ENCODE results near the gene ANKRD11.
"Not testable (repeated sequence)": the region's sequence is repeated elsewhere in the genome, so short reads cannot be mapped to it uniquely, and the experiment has no call there.

ANKRD11 gene

GRCh38 chr16:89334461-89334860, 155.9 kb downstream of the ANKRD11 start:
- no peaks in the 10 kb centered on the region for H3K9me2 ChIP-seq (replicated peaks; ENCODE audit: insufficient read depth, low read length)
- H3K9ac ChIP-seq (ENCODE audit: low read length) = no peak overlapping the region
- H3K36me3 ChIP-seq (replicated peaks; ENCODE audit: insufficient read depth, low read length) = no peaks in the 10 kb centered on the region
- H3K4me2 ChIP-seq (ENCODE audit: low read depth, low read length) = no peak overlapping the region; the same call in 1 of the 2 replicates
- H3K27ac ChIP-seq (ENCODE audit: low read length) = peak overlapping the region; percentile 79; the same call in 1 of the 2 replicates
- H3K9me3 ChIP-seq (replicated peaks; ENCODE audit: insufficient read depth, low read length) = no peaks in the 10 kb centered on the region
- H3K27me3 ChIP-seq (replicated peaks; ENCODE audit: insufficient read depth, low read length) = no peaks in the 10 kb centered on the region
- TF ChIP-seq EZH2phosphoT487 (IDR thresholded peaks at IDR 0.05; ENCODE audit: low read length) (no peak), EZH2 (optimal IDR thresholded peaks at IDR 0.05; ENCODE audit: low read depth, low read length) (no peak)
- TF ChIP-seq, protein P1, sequence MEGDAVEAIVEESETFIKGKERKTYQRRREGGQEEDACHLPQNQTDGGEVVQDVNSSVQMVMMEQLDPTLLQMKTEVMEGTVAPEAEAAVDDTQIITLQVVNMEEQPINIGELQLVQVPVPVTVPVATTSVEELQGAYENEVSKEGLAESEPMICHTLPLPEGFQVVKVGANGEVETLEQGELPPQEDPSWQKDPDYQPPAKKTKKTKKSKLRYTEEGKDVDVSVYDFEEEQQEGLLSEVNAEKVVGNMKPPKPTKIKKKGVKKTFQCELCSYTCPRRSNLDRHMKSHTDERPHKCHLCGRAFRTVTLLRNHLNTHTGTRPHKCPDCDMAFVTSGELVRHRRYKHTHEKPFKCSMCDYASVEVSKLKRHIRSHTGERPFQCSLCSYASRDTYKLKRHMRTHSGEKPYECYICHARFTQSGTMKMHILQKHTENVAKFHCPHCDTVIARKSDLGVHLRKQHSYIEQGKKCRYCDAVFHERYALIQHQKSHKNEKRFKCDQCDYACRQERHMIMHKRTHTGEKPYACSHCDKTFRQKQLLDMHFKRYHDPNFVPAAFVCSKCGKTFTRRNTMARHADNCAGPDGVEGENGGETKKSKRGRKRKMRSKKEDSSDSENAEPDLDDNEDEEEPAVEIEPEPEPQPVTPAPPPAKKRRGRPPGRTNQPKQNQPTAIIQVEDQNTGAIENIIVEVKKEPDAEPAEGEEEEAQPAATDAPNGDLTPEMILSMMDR (IDR thresholded peaks at IDR 0.05; ENCODE audit: low read length) = no peak
- peaks cover 26% of the 10 kb centered on the region for H3K4me1 ChIP-seq (ENCODE audit: low read length)
- no peaks in the 10 kb centered on the region for H4K20me1 ChIP-seq (ENCODE audit: insufficient read depth, low read length)
- H3K79me2 ChIP-seq (ENCODE audit: low read length) = peaks cover 94% of the 10 kb centered on the region
- no peak overlapping the region for H2AFZ ChIP-seq (ENCODE audit: low read length)
- no peak overlapping the region for H3K4me3 ChIP-seq (ENCODE audit: low read length)
- DNase-seq = no peak
- peaks cover 5% of the 10 kb centered on the region; the same call in 1 of the 2 replicates for H3F3A ChIP-seq (ENCODE audit: insufficient read depth, low read length)

GRCh38 chr16:89334050-89334449, 156.3 kb downstream of the ANKRD11 start:
- no peak overlapping the region for H3K4me3 ChIP-seq (ENCODE audit: low read length)
- TF ChIP-seq EZH2phosphoT487 (IDR thresholded peaks at IDR 0.05; ENCODE audit: low read length) = no peak
- TF ChIP-seq, protein P1 (IDR thresholded peaks at IDR 0.05; ENCODE audit: low read length) = no peak
- TF ChIP-seq EZH2 (optimal IDR thresholded peaks at IDR 0.05; ENCODE audit: low read depth, low read length) = no peak
- no peaks in the 10 kb centered on the region for H3K9me3 ChIP-seq (replicated peaks; ENCODE audit: insufficient read depth, low read length)
- H3K4me2 ChIP-seq (ENCODE audit: low read depth, low read length) = no peak overlapping the region
- H3K9me2 ChIP-seq (replicated peaks; ENCODE audit: insufficient read depth, low read length) = no peaks in the 10 kb centered on the region
- no peaks in the 10 kb centered on the region for H3K36me3 ChIP-seq (replicated peaks; ENCODE audit: insufficient read depth, low read length)
- peaks cover 5% of the 10 kb centered on the region; the same call in 1 of the 2 replicates for H3F3A ChIP-seq (ENCODE audit: insufficient read depth, low read length)
- no peak overlapping the region; the same call in 1 of the 2 replicates for H3K27ac ChIP-seq (ENCODE audit: low read length)
- no peak for DNase-seq
- H3K79me2 ChIP-seq (ENCODE audit: low read length) = peaks cover 94% of the 10 kb centered on the region
- no peaks in the 10 kb centered on the region for H3K27me3 ChIP-seq (replicated peaks; ENCODE audit: insufficient read depth, low read length)
- H3K4me1 ChIP-seq (ENCODE audit: low read length) = peaks cover 26% of the 10 kb centered on the region
- H3K9ac ChIP-seq (ENCODE audit: low read length) = no peak overlapping the region
- H2AFZ ChIP-seq (ENCODE audit: low read length) = no peak overlapping the region
- no peaks in the 10 kb centered on the region for H4K20me1 ChIP-seq (ENCODE audit: insufficient read depth, low read length)

- H3K27me3 ChIP-seq (replicated peaks; ENCODE audit: insufficient read depth, low read length); H3K9me3 ChIP-seq (replicated peaks; ENCODE audit: insufficient read depth, low read length); H3K36me3 ChIP-seq (replicated peaks; ENCODE audit: insufficient read depth, low read length); H4K20me1 ChIP-seq (ENCODE audit: insufficient read depth, low read length); H3K27ac ChIP-seq (ENCODE audit: low read length); DNase-seq; H3F3A ChIP-seq (ENCODE audit: insufficient read depth, low read length); H3K9ac ChIP-seq (ENCODE audit: low read length); H3K9me2 ChIP-seq (replicated peaks; ENCODE audit: insufficient read depth, low read length); H2AFZ ChIP-seq (ENCODE audit: low read length); H3K4me3 ChIP-seq (ENCODE audit: low read length); H3K4me2 ChIP-seq (ENCODE audit: low read depth, low read length): not testable (repeated sequence)
- Histone ChIP-seq H3K79me2 (ENCODE audit: low read length) (peaks cover 93% of the 10 kb centered on the region), H3K4me1 (ENCODE audit: low read length) (peaks cover 26% of the 10 kb centered on the region)
- TF ChIP-seq, protein P1 (IDR thresholded peaks at IDR 0.05; ENCODE audit: low read length) = peak; percentile 29
Measured at GRCh38 chr16:89333401-89334001, 156.9 kb downstream of the ANKRD11 start.

All from MM.1S (cell line).